HG03025 (cell line): ENCODE measurements around the gene SLC5A5.

ENCODE experiments used
- ATAC-seq: cut with Tn5 transposase; IDR thresholded peaks from one replicate; pipeline ENCODE4 v1.9.1; 2021; ENCODE audit warnings: mild to moderate bottlenecking, moderate library complexity; ENCODE audit not compliant: unreplicated experiment, low FRiP score

Gene SLC5A5

DNA sequence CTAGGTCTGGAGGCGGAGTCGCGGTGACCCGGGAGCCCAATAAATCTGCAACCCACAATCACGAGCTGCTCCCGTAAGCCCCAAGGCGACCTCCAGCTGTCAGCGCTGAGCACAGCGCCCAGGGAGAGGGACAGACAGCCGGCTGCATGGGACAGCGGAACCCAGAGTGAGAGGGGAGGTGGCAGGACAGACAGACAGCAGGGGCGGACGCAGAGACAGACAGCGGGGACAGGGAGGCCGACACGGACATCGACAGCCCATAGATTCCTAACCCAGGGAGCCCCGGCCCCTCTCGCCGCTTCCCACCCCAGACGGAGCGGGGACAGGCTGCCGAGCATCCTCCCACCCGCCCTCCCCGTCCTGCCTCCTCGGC, at the start of gene SLC5A5:
Gene SLC5A5 (plus strand): TSS at position 68 of the 373 bp plus-strand sequence. CDS start 375 bp downstream, outside the sequence.
- no peak for ATAC-seq

DNA sequence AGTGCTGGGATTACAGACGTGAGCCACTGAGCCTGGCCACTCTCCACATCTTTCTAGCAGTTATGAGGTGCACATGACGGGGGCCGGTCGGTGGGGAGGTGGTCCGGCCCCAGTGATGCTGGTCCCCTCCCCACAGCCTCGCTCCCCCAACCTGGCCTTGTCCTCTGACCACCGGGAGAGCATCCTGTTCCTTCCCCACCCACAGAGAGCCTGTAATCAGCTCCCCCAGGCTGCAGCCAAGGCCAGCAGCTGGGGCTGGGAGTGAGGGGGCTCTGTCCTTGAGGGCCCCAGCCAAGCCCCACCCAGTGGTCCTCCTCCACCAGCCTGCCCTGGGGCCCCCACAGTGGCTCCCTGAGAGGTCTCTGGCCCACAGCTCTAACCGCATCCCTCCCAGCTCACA, 47.4 kb upstream of the SLC5A5 start:
- ATAC-seq = no peak

DNA sequence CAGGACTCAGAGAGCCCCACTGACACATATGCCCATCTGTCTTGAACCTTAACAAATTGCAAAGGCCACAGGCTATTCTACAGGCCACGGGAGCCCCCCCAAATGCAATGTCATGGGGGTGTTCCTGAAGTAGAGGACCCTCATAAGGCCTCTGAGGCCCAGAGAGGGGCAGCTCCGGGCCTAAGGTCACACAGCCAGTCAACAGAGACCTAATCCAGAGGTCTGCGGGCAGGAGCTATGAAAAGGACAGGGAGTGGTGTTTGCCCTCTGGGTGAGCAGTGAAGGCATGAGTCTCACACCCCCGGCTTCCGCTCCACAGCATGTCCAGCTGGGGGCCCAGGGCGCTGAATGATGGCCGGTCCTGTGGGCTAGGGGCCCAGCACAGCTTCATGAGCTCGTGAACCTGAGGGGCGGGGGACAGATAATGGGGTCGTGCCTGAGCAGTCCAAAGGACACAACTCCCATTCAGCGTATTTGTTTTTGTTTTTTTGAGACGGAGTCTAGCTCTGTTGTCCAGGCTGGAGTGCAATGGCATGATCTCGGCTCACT, 45.2 kb upstream of the SLC5A5 start:
- no peak for ATAC-seq

DNA sequence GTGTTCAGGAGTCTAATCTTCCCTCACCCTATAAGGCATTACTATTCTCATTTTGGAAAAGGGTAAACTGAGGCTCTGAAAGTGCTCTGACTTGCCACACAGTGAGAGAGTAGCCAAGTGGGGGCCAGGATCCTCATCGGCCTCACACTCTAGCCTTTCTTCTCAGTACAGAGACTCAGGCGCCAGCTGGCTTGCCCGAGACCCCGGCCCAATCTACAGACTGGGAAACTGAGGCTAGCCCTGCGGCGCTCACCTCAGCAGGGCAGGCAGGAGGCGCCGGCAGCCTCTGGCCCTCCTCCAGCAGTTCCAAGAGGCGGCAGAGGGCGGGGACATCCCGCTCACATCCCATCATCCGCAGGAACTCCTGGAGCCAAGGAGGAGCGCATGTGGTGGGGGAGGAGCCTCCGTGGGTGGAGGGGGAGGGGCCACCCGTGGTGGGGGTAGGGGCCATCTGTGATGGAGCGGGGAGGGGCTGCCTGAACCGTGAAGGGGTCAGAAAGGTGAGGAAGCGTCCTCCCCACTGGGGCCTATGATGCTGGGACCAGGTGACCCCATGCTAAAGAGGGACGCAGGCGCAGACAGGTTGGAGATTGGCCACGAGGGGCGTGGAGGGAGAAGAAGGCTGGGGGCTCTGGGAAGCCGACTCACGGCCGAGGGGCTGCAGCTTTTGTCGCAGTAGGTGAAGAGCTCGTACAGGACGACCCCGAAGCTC, 41.7 kb upstream of the SLC5A5 start:
- ATAC-seq = no peak

DNA sequence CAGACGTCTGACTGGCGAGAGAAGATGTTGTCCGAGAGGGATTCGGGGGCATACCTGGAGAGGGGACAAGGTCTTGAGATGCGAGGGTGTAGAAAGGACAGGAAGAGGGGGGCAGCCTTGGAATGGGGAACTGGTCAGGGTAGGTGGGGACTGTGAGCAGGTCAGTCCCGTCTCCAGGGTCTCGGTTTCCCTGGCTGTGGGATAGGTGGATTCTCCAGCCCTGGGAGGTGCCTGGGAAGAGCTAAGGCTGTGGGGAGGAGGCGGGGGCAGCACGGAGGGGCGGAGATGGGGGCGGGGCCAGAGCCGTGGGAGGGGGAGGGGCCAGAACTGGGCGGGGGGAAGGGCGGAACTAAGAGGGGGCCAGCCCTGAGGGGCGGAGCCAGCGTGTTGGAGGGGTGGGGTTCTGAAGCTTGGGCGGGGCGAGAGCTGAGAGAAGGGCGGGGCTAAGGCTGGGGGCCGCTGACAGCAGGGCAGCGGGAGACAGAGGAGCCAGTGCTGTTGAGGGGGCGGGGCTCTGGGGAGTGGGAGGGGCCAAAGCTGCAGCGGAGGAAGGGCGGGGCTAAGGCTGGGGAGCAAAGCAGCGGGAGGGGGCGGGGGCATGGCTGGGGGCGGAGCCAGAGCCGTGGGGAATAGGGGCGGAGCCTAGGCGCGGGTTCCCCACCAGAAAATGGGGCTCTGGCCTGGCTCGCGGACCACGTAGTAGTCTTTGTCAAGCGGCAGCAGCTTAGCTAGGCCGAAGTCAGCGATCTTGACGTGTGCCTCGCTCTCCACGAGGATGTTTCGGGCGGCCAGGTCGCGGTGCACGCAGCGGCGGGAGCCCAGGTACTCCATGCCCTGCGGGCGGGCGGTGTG, 41.0 kb upstream of the SLC5A5 start:
- no peak for ATAC-seq

DNA sequence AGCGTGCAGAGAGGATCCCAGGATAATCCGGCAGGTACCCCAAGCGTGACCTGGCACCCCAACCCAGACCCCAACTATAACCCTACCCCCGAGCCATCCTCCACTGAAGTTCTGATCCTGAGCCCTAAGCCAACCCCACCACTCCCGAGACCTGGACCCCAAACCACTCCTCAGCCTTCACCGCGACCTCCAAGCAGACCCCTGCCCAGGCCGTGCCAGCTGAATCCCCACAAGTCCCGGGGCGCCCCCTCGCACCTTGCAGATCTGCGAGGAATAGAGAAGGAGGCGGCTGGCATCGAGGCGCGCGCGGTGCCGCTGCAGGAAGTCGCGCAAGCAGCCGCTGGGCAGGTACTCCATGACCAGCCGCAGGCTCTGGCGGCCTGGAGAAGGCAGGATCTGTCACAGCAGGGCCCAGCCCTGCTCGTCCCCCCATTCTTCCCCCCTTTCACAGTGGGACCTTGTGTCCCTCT, 40.3 kb upstream of the SLC5A5 start:
- no peak for ATAC-seq

DNA sequence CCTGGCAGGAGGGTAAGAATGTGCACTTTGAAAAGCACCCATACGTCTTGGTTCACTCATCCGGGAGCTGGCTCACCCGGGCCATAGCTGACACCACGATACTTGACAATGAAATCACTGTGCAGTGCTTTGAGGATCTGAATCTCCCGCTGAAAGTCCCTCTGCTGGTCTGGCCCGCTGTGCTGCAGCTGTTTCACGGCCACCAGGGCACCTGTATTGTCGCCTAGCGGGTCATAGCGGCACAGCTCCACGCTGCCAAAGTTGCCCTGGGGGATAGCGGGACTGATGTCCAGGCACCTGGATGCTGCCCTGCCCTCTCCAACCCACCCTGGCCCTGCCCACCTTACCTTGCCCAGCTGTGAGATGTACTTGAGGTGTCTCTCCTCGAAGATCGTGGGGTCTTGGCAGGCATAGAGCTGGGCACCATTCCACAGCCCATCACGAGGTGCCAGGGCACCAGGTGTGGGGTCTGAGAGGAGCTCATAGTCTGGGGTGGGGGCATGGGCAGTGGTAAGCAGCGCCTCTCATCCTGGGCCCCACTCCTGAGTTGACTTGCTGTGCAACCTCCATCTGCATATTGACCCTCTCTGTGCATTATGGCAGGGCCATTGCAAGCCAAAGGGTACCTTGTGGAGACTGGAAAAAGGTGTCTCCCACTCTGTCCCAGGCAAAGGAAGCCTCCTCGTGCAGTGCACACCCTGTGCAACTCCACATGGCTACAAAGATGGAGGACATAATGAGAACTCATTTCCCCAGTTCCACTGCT, 39.1 kb upstream of the SLC5A5 start:
- ATAC-seq = no peak

DNA sequence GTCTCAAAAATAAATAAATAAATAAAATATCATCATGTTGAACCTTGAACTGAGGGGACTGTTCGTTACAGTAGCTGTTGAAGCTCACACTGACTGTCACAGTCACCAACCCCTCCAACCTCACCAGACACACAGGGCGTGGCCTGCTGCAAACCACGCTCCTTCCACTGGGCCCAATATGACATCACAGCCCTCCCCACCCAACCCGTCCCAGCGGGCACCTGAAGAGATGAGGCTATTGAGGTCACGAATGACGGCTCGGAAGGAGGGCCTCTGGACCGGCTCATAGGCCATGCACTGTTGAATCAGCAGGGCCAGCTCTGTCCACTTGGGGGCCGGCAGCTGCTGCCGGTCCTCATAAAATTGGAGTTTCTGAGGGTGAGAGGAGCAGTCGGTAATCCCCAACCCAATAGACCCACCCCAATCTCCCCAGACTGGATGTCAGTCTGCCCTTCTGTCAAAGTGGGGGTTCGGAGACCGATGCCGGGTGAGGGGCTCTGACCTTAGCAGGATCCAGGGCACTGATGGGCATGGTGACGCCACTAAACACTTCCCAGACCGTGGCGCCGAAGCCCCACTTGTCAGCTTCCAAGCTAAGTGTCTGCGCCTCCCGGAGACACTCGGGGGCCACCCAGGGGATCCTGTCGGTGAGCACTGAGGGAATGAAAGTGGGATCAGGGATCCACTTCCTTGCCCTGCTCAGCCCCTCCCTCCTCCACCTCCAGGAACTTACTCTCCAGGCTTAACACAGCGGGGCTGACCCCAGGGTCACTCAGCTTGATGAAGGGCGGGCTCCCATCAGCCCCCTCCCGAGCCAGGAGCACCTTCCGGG, 37.2 kb upstream of the SLC5A5 start:
- no peak for ATAC-seq

DNA sequence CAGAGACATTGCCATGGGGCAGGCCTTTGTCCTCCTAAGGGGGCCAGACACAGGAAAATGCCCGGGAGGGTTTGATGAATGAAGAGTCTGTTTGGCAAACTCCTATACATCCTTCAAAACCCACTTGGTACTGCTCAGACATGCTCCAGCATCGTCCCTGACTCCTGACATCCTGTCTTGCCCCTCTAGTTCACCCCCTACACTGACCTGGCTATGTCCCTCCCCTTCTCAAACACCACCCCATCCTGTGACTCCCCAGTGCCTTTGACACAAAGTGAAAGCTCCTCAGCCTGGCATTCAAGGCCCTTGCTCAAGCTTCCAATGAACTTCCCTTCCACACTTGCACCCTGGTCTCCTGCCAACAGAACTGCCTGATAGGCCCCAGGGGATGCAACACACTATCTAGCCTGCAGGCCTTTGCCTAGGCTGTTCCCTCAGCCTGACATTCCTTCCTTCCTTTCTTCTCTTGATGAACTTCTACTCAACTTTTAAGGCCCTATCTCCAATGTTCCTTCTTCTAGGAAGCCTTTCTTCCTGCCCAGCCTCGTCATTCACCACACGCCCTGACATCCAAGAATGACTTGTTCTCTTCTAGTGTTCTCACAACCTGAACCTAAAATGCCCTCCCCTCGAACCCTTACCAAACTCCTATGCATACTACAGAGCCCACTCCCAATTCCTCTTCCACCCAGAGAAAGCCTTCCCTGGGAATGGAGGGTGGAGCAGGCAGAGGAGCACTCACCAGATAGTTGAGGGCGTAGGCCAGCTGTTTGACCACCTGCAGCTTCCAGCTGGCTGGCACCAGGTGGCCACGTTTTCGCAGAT, 36.4 kb upstream of the SLC5A5 start:
- ATAC-seq = no peak

DNA sequence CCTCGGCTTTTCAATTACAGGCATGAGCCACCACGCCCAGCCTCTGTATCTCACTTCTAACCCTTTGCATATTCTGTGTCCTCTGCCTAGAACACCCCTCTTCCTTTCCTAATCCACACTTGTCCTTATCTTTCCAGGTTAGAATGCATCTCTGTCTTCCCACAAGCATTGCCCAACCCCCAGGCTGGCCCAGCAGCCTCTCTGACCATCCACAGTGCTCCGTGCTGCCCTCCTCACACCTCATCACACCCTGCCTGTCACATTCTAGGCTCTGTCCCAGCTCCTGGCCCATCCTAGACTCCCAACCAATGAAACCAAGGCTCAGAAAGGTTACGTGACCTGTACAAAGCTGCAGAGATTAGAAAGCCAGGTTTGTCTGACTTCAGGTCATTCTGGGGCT, 35.2 kb upstream of the SLC5A5 start:
- no peak for ATAC-seq

DNA sequence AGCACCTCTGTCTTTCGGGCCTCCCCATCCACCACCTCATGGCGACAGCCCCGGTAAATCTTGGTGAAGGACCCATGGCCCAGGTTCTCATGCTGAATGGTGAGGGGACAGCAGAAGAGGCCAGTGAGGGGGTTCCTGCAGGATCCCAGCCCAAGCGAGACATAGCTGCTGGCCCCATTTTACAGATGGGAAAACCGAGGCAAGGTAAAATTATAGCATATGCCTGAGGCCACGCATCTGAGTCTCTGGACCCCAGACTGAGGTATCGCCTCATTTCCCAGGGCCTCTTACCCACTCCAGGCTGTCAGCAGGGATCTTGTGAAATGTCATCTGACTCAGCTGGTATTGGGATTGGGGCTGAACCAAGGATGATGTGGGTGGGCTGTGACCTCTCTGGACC, 33.8 kb upstream of the SLC5A5 start:
- ATAC-seq = no peak

DNA sequence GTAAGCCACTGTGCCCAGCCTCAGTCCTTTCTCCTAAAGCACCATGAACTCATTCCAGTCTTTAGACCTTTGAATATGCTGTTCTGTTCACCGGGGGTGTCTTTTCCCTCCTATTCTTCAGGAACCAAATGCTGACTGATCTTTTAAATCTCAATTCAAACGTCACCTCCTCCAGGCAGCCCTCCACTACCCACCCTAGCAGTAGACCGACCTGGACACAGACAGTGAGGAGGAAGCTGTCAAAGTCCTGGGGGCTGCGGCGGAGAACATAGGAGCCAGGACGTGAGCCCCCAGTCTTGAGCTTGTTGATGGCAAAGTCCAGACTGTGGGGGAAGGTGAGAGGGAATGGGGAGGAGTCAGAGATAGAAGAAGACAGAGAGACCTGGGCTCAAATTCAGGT, 31.7 kb upstream of the SLC5A5 start:
- ATAC-seq = no peak

DNA sequence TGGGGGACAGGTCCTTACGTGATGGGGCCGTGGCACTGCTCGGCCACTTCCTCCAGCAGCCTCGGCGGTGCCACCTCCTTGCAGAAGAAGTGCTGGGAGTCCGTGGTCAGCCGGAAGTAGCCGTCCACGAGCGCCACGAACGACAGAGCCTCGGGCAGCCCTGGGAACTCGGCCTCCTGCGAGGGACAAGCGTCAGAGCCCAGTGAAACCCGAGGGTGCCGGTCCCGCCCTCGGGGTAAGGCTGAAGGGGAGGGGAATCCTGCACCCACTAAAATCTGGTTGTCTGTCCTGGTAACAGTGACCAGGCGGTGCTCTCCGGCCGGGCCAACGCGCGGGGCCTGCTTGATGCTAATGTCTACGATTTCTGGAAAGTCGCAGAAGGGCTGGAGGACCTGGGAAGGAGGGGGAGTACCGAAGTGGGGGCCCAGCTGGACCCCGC, 30.4 kb upstream of the SLC5A5 start:
- no peak for ATAC-seq

DNA sequence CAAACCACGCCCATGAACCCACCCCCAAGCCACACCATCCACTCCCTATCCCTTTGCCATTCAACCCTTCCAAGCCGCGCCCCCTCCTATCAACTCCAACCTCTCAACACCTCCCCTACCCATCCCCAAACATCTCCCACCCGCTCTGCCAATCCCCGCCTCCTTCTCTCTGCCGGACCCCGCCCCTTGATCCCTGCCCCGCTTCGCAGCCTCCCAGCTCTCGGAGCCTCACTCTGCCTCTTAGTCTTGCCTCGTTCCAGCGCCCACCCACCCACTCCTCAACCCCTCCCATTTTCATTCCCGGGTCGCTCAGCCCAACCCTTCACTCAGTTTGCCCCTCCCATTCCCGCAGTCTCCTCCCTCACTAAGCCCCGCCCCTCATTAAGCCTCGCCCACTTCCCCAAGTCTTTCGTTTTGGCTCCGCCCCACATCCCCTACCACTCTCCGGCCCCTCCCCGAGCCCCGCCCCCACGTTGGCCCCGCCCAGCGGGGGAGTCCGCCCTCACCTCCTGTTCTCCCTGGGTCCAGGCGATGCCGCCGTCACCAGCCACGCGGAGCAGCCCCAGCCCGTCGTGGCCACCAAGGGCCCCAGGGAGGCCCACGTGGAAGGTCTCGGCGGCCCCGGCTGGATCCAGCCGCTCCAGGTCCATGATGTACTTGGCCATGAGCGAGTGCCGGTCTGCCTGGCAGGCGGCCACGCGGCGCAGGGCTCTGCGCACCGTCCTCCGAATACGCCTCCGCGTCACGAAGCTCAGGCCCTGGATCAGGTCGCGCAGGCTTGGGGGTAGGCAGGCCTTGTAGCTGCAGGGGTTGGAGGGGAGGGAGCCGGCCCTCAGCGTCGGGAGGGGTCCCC, 29.7 kb upstream of the SLC5A5 start:
- no peak for ATAC-seq

DNA sequence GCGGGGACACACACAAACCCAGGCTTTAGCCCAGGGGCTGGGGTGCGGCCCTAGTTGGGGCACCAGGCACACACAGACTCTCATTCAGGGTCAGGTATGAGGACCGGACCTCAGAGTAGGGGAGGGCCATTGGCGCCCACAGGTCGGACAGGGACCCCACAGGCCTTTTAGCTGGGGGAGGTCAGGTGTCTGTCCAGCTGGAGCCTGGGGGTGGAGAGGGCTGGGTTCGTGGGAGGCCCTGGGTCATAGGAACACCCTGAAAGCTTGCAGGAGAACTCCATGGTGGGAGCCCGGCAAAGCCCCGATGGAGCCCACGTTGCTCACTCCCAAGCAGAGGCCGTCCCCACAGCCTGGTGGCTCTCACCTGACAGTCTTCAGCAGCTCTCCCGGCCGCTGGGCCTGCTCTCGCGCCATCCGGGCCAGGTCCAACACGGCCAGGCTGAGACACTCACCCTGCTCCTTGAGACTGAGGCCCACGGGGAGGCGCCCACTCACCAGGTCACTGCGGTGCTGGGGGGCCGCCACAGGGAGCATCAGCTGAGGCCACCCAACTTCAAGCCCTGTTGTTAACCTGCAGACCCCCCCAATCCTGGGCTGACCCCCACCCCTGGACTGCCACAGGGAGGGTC, 29.0 kb upstream of the SLC5A5 start:
- no peak for ATAC-seq

DNA sequence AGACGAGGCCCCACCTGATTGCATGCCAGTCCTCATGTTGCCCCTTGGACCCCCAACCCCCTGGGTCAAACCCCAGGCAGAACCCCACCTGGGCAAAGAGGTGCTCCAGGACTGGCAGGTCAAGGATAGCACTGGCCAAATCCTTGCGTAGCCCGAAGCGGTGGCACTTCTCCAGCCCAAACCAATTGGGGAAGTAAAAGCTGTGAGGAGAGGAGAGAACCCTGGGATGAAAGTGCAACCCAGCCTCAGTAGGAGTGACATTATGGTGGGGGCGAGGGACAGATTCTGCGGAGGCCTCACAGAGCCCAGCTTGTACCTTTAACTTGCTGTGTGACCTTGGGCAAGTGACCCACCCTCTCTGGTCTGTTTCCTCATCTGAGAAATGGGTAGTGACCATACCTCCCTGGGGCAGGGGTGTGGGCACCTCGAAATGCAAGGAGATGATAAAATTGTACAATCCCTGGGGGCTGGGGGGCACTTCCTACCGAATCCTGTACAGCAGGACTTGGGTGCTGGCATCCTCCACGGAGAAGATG, 28.4 kb upstream of the SLC5A5 start:
- ATAC-seq = no peak

DNA sequence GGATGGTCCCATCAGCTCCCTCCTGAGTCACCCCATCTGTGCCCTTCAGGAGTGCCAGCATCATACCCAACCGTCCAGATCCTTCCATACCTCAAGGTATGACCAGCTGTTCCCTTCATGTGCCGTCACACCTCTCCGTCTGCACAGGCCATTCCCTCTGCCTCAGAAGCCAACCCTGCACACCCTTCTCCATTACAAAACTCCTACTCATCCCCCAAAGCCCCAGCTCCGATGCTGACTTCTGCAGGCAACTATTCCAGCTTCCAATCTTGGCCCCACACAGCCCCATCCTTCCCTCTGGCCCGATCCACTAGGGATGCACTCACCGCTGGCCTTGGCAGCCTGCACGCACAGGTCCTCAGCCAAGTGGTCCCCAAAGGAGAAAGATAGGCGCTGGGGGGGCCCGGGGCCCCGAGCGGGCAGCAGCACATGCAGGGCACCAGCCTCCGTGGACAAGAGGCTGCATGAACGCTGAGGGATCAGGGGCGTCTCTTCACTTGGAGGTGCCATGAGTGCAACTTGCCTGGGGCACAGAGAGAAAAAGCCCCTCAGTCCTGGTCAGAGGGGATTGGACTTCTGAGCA, 27.7 kb upstream of the SLC5A5 start:
- no peak for ATAC-seq
